GM18870 (cell line): ENCODE data around the gene CD2.

Experiments used
- ATAC-seq: cut with Tn5 transposase; IDR thresholded peaks from one replicate; pipeline ENCODE4 v1.9.1; 2021; ENCODE audit warnings: moderate library complexity; ENCODE audit not compliant: unreplicated experiment

CD2 gene

DNA sequence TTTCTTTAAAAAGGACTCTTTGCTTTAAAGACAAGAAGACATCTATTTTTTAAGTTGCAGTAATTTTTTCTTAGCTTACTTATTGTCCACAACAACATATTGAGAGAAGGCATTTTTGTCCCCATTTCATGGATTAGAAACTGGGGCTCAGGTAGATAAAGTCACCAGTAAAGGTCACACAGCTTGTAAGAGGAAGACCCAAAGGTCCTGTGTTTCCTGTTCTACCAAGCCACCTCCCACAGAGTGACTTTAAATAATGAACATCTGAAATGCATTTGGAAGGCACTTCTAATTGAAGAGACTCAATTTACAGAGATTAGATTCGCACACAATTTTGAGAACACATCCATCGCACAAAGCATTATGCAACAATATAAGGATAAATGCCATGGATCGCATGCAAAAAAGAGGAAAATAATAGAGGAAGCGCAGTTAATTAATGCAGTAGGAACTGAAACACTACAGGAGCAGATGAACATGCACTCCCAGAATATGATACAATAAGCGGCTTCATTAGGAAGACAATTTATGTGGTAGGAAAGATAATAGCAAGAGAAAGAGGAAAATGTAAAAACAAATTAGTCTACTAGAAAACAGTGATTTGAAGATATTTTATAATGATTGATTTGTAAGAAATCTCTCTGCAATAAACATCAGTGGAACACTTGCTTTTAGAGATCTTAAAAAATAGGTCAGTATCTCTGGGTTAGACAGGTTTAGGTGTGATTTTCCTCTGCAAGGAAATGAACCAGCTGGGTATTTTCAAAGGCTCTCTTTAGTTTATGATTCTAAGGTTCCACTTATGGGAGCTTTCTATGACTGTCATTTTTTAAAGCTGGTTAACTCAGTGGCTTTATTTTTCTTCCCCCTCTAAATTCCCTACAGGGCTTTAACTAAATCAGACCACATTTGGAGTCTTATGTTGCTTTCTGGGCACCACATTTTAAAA, 27.1 kb upstream of the CD2 start:
- no peak for ATAC-seq

- ATAC-seq, result no peak
These were observed 22.8 kb upstream of the CD2 start for GRCh38 chr1:116731439-116731838.

DNA sequence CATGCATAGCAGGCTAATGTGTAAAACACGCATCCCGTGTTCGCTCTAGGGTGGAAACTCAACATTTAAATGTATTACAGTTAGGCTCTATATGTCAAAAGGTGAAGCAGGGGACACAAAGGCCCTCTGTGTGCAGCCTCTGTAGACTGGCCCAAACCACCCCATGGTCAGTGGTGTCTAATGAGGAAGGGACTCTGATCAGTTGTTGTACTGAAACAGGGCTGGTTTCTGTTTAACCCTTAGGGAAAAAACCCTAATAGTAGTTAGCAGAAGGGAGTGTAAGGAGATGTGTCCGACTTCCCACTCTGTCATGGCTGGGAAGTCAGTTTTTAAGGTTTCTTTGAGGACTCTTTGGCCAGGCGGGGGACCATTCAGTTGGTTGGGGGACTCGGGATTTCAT, 21.5 kb upstream of the CD2 start:
- ATAC-seq, result no peak

GRCh38 chr1:116733476-116734365, 20.5 kb upstream of the CD2 start:
- ATAC-seq, result no peak

GRCh38 chr1:116735246-116735645, 19.0 kb upstream of the CD2 start:
- ATAC-seq, result no peak

- ATAC-seq, result peak; percentile 34
These were observed 17.0 kb upstream of the CD2 start for GRCh38 chr1:116737020-116737854.

DNA sequence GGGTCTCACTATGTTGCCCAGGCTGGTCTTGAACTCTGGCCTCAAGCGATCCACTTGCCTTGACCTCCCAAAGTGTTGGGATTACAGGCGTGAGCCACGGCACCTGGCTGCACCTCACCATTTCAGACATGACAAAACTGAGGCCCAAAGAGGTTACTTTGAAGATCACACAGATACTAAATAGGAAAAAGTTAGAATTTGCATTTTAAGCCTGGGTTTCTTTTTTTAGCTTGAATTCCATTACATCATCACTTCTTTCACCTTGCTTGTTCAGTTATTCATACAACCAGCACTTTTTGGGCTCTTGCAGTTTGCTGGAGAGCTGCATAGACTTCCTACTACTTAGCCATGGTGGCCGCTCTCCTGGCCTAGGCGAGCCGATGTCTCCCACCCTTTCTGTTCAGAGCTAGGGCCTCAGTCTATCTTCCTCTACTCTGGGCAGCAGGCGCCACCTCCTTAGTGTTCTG, 16.3 kb upstream of the CD2 start:
- peak; percentile 39 for ATAC-seq

GRCh38 chr1:116738673-116739370, 15.4 kb upstream of the CD2 start:
- peak; percentile 66 for ATAC-seq

- ATAC-seq, result no peak
These were observed 14.7 kb upstream of the CD2 start for GRCh38 chr1:116739371-116740012.

DNA sequence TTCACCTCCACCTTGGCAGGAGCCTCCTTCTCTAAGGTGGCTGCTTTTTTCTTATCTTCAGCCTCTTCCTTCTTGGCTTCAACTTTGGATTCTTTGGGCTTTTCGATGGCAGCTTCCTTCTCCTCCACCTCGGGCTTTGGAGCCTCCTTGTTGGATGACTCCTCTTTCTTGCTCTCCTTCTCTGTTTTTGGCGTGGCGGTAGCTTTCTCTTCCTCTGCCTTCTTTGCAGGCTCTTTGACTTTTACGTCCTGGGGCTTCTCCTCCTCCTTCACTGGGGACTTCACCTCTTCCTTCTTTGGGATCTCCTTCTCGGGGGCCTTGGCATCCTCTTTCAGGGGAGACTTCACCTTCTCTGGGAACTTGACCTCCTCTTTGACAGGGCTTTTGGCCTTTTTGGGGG, 13.9 kb upstream of the CD2 start:
- no peak for ATAC-seq

DNA sequence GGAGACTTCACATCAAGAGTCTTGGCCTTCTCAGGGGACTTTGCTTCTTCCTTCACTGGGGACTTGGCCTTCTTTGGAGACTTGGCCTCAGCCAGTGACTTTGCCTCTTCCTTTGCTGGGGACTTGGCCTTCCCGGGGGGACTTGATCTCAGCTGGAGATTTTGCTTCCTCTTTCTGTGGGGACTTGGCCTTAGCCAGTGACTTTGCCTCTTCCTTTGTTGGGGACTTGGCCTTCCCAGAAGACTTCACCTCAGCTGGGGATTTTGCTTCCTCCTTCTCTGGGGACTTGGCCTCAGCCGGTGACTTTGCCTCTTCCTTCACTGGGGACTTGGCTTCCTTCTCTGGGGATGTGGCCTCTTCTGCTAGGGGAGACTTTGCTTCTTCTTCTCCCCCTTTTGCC, 13.5 kb upstream of the CD2 start:
- ATAC-seq, result no peak

- no peak for ATAC-seq
These were observed 12.2 kb upstream of the CD2 start for GRCh38 chr1:116741836-116742565.

DNA sequence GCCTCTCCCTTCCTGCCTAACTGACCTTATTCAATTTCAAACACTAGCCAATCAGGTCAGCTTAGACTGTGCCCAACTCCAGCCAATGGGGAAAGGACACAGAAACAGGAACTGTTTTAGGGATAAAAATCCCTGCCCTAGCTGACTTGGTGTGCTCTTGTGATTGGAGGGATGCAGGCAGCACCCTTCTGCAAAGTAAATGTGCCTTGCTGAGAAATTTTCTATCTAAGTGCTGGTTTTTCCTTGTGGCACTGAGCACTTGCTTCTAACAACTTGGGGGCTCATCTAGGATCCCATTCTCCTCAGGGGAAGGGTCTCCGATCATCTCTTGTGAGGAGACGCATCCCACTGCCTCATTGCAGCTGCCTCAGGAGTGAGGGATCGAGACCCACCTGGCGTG, 10.7 kb upstream of the CD2 start:
- no peak for ATAC-seq

- no peak for ATAC-seq
These were observed 6.0 kb upstream of the CD2 start for GRCh38 chr1:116748272-116748671.

DNA sequence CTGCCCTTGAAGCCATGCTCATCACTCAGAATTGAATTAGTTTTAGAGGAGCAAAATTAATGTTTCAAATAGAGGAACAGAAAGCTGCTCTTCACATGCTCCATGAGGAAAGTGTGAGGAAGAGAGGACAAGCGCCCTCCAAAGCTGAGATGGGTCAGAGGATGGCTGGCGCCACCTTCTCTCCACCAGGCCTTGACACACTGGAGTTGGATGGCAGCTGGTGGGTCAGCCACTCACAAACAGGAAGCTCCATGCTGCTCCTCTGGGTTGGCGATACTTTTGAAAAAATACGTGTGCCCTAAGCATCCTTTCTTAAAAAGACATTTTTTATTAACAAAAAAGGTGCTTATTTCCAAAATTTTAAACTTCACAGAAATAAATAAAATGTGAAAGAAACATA, 3.1 kb upstream of the CD2 start:
- no peak for ATAC-seq

- ATAC-seq, result no peak
These were observed 2.6 kb upstream of the CD2 start for GRCh38 chr1:116751621-116752020.

DNA sequence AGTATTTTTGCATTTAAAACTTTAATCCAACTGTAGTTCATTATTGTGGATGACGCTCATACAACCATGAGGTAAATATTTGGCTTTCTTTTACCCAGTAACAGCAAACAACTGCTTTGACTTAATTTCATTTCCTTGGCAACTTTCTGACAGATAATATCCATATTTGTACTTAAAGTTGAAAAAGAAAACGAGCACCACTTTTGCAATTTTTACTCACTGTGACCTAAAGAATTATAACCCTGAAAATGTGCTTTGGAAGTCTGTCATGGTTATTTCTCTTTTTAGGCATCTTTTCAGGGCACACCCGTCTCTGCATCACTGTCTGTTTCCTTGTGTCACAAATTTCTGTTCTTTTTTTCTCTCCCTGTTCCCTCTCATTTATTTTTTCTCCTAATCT, 918 bp upstream of the CD2 start:
- ATAC-seq, result no peak

DNA sequence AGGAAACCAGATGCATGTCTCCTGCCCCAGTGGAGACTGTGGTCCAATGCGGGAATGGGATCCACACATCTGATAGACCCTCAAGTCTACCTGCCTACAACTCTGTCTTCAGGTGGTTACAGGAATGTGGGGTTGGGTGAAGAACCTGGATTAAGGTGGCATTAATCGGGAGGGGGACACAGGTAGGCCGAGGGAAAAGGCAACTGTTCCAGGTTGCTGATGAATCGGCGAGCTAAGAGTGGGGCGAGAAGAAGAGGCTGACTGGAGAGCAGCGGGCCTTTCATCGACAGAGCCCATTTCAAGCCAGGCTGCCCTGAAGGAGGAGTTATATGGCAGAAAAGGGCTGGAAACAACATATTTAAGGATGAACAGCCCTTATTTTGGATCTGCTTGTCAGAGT, 836 bp downstream of the CD2 start:
- ATAC-seq, result no peak

- no peak for ATAC-seq
These were observed 1.5 kb downstream of the CD2 start for GRCh38 chr1:116755681-116756080.
